Osteoblast (primary cell): ENCODE results near the gene AP1G2. TPM values are rescaled to one million over a fixed set of nuclear protein-coding genes. Genes with fewer than 3 reads are reported as not detected.
"Not testable (repeated sequence)": the region's sequence is repeated elsewhere in the genome, so short reads cannot be mapped to it uniquely, and the experiment has no call there.

Source experiments
- DNase-seq: peaks from one replicate; pipeline ENCODE4 v3.0.0; 2011; ENCODE audit warnings: low spot score, mixed read lengths; ENCODE audit not compliant: insufficient read length; ENCODE audit errors: missing footprints
- H2AFZ ChIP-seq: 2 replicates; pipeline ENCODE4 v1.6.0; 2011; ENCODE audit warnings: mild to moderate bottlenecking, low read length
- H3K27ac ChIP-seq: 2 replicates; pipeline ENCODE4 v1.5.1; 2011; ENCODE audit warnings: mild to moderate bottlenecking, low read depth, low read length, moderate library complexity
- H3K27me3 ChIP-seq: 2 replicates; pipeline ENCODE4 v1.6.0; 2012; ENCODE audit warnings: mild to moderate bottlenecking, control low read depth, inconsistent platforms, low read length, moderate library complexity; ENCODE audit not compliant: insufficient read depth
- H3K36me3 ChIP-seq: 2 replicates; pipeline ENCODE4 v1.5.1; 2011; ENCODE audit warnings: mild to moderate bottlenecking, low read length, control low read depth, moderate library complexity; ENCODE audit not compliant: insufficient read depth
- H3K4me1 ChIP-seq: 2 replicates; pipeline ENCODE4 v1.5.1; 2011; ENCODE audit warnings: mild to moderate bottlenecking, low read length, control low read depth, moderate library complexity; ENCODE audit not compliant: insufficient read depth
- H3K4me2 ChIP-seq: 2 replicates; pipeline ENCODE4 v1.6.0; 2011; ENCODE audit warnings: mild to moderate bottlenecking, low read length; ENCODE audit not compliant: insufficient read depth
- H3K4me3 ChIP-seq: fragments of 200-600 bp; sonication (generic); 3 replicates; pipeline ENCODE4 v1.5.1; 2012; ENCODE audit warnings: mild to moderate bottlenecking, low read length, inconsistent platforms; ENCODE audit not compliant: insufficient read depth
- H3K79me2 ChIP-seq: 2 replicates; pipeline ENCODE4 v1.6.0; 2012; ENCODE audit warnings: mild to moderate bottlenecking, low read length, control low read depth, inconsistent platforms; ENCODE audit not compliant: insufficient read depth
- H3K9me3 ChIP-seq: 2 replicates; pipeline ENCODE4 v1.5.1; 2011; ENCODE audit warnings: low read depth, low read length, control low read depth
- H4K20me1 ChIP-seq: 2 replicates; pipeline ENCODE4 v1.6.0; 2012; ENCODE audit warnings: mild to moderate bottlenecking, low read length, control low read depth; ENCODE audit not compliant: insufficient read depth
- CTCF ChIP-seq: IDR thresholded peaks from 2 replicates; pipeline ENCODE4 v1.5.1; 2011; ENCODE audit warnings: mild to moderate bottlenecking, low read depth, low read length, moderate library complexity; ENCODE audit errors: extremely low read depth
- total RNA-seq: library from RNA; depleted of rRNA; stranded (reverse); fragments of >200 nt; gene quantifications from 2 replicates; pipeline ENCODE4 v1.2.3, GENCODE V29; 2012

The AP1G2 gene
- total RNA-seq, 1 donor = 10.9 TPM

- Histone ChIP-seq H3K9me3 (no peaks in the 10 kb centered on the region), H2AFZ (no peak overlapping the region), H3K4me1 (no peaks in the 10 kb centered on the region), H3K36me3 (no peaks in the 10 kb centered on the region), H3K27me3 (peaks cover 13% of the 10 kb centered on the region), H4K20me1 (no peaks in the 10 kb centered on the region), H3K27ac (no peak overlapping the region), H3K4me3 (no peak overlapping the region), H3K4me2 (no peak overlapping the region), H3K79me2 (no peaks in the 10 kb centered on the region)
- no peak for DNase-seq
- TF ChIP-seq CTCF = no peak
Measured at GRCh38 chr14:23612802-23613201, 45.2 kb upstream of the AP1G2 start.

GRCh38 chr14:23612354-23612732 lies 44.8 kb upstream of the AP1G2 start:
- no peak for DNase-seq
- H3K4me3 ChIP-seq = no peak overlapping the region
- H2AFZ ChIP-seq = no peak overlapping the region
- no peak overlapping the region for H3K27ac ChIP-seq
- no peaks in the 10 kb centered on the region for H3K36me3 ChIP-seq
- no peak overlapping the region for H3K4me2 ChIP-seq
- TF ChIP-seq CTCF = no peak
- H4K20me1 ChIP-seq = no peaks in the 10 kb centered on the region
- no peaks in the 10 kb centered on the region for H3K9me3 ChIP-seq
- peaks cover 13% of the 10 kb centered on the region for H3K27me3 ChIP-seq
- H3K4me1 ChIP-seq = no peaks in the 10 kb centered on the region
- no peaks in the 10 kb centered on the region for H3K79me2 ChIP-seq

GRCh38 chr14:23610815-23611289 lies 43.3 kb upstream of the AP1G2 start:
- H3K79me2 ChIP-seq = no peaks in the 10 kb centered on the region
- H3K27me3 ChIP-seq = peaks cover 13% of the 10 kb centered on the region
- H3K36me3 ChIP-seq = no peaks in the 10 kb centered on the region
- H3K4me2 ChIP-seq = no peak overlapping the region
- no peak for DNase-seq
- no peak overlapping the region for H3K4me3 ChIP-seq
- H3K27ac ChIP-seq = no peak overlapping the region
- H3K9me3 ChIP-seq = no peaks in the 10 kb centered on the region
- no peak overlapping the region for H2AFZ ChIP-seq
- H4K20me1 ChIP-seq = no peaks in the 10 kb centered on the region
- H3K4me1 ChIP-seq = peaks cover 6% of the 10 kb centered on the region
- TF ChIP-seq CTCF = no peak

- no peak for DNase-seq
- TF ChIP-seq CTCF = no peak
- Histone ChIP-seq H4K20me1 (no peaks in the 10 kb centered on the region), H3K36me3 (no peaks in the 10 kb centered on the region), H3K27ac (no peak overlapping the region), H3K79me2 (no peaks in the 10 kb centered on the region), H3K9me3 (no peaks in the 10 kb centered on the region), H3K4me3 (no peak overlapping the region), H3K4me2 (no peak overlapping the region), H2AFZ (no peak overlapping the region), H3K27me3 (peaks cover 13% of the 10 kb centered on the region), H3K4me1 (peaks cover 10% of the 10 kb centered on the region)
Measured at GRCh38 chr14:23610090-23610814, 42.7 kb upstream of the AP1G2 start.

- H3K27me3 ChIP-seq = peaks cover 13% of the 10 kb centered on the region
- not testable (repeated sequence) for H3K36me3 ChIP-seq, H3K4me1 ChIP-seq, H3K27ac ChIP-seq, H3K4me3 ChIP-seq, H3K4me2 ChIP-seq, H2AFZ ChIP-seq, H3K79me2 ChIP-seq, DNase-seq, H4K20me1 ChIP-seq, H3K9me3 ChIP-seq
Measured at GRCh38 chr14:23609411-23610089, 42.0 kb upstream of the AP1G2 start.
